Measurements from ENCODE around the gene SLC9A5.

The SLC9A5 gene

DNA sequence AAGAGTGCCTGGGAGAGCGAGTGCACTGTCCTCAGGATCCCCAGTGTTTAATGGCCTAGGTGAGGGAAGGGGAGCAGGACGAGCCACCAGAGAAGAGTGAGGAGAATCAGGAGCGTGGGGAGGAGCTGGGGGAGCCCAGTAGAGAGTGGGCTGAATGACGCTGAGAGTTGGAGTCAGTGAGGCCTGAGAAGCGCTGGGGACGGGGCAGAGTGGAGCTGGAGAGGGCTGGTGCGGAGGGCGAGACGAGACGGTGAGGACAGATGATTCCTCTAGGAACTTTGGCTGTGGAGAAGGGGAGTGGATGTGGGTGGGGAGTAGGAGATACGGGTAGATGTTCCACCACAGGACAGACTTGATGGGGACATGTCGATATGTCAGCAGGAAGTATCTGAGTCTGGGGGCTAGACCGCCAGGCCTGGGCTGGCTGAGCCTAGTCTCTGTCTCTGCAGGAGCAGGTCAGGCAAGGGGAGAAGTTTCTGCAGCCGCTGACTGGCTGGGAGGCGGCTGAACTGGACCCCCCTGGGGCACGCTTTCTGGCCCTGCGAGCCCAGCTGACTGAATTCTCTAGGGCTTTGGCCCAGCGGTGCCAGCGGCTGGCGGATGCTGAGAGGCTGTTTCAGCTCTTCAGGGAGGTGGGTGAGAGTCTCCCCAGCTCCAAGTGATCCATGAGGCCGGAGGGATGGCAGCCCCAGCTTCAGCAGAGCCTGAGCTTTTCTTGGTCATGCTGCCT lies 35.2 kb downstream of the SLC9A5 start:
- Histone ChIP-seq H3K4me1 (ENCODE audit: insufficient read depth, insufficient read length) (peaks cover 18% of the 10 kb centered on the region), H3K36me3 (ENCODE audit: insufficient read depth, insufficient read length, low read length) (peaks cover 27% of the 10 kb centered on the region), H3K9ac (ENCODE audit: insufficient read length, low read depth) (no peak overlapping the region), H3K27me3 (ENCODE audit: insufficient read depth, insufficient read length) (peaks cover 8% of the 10 kb centered on the region), H3K9me3 (ENCODE audit: insufficient read depth, low read length) (no peaks in the 10 kb centered on the region), H3K4me3 (ENCODE audit: insufficient read length, low read depth) (no peak overlapping the region)
- TF ChIP-seq ZNF274 (IDR thresholded peaks at IDR 0.05; ENCODE audit: low read depth, low read length) (no peak), YY1 (IDR thresholded peaks at IDR 0.05; ENCODE audit: insufficient read depth, insufficient read length) (no peak), SUZ12 (IDR thresholded peaks at IDR 0.05; ENCODE audit: extremely low read depth, insufficient read depth, insufficient read length) (no peak)
- no peak for DNase-seq (ENCODE audit: low read depth, low spot score)

DNA sequence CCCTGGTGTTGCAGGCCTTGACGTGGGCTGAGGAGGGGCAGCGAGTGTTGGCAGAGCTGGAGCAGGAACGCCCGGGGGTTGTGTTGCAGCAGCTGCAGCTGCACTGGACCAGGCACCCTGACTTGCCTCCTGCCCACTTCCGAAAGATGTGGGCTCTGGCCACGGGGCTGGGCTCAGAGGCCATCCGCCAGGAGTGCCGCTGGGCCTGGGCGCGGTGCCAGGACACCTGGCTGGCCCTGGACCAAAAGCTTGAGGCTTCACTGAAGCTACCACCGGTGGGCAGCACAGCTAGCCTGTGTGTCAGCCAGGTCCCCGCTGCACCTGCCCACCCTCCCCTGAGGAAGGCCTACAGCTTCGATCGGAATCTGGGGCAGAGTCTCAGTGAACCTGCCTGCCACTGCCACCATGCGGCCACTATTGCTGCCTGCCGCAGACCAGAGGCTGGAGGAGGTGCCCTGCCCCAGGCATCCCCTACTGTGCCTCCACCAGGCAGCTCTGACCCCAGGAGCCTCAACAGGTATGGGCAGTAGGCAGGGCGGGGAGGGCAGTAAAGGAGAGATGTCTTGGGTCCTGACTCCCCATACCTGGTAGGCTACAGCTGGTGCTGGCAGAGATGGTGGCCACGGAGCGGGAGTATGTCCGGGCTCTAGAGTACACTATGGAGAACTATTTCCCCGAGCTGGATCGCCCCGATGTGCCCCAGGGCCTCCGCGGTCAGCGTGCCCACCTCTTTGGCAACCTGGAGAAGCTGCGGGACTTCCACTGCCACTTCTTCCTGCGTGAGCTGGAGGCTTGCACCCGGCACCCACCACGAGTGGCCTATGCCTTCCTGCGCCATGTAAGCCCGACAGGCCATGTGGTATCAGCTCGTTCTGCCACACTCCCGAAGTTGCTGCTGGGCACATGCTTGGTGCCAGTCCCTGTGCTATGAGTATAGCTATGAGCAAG lies 36.2 kb downstream of the SLC9A5 start:
- Histone ChIP-seq H3K9me3 (ENCODE audit: insufficient read depth, low read length) (no peaks in the 10 kb centered on the region), H3K4me1 (ENCODE audit: insufficient read depth, insufficient read length) (peaks cover 16% of the 10 kb centered on the region), H3K36me3 (ENCODE audit: insufficient read depth, insufficient read length, low read length) (peaks cover 27% of the 10 kb centered on the region), H3K9ac (ENCODE audit: insufficient read length, low read depth) (no peak overlapping the region), H3K4me3 (ENCODE audit: insufficient read length, low read depth) (no peak overlapping the region), H3K27me3 (ENCODE audit: insufficient read depth, insufficient read length) (peaks cover 2% of the 10 kb centered on the region)
- no peak for TF ChIP-seq ZNF274 (IDR thresholded peaks at IDR 0.05; ENCODE audit: low read depth, low read length)
- no peak for TF ChIP-seq SUZ12 (IDR thresholded peaks at IDR 0.05; ENCODE audit: extremely low read depth, insufficient read depth, insufficient read length)
- TF ChIP-seq YY1 (IDR thresholded peaks at IDR 0.05; ENCODE audit: insufficient read depth, insufficient read length), result no peak
- DNase-seq (ENCODE audit: low read depth, low spot score), result peak; percentile 54

DNA sequence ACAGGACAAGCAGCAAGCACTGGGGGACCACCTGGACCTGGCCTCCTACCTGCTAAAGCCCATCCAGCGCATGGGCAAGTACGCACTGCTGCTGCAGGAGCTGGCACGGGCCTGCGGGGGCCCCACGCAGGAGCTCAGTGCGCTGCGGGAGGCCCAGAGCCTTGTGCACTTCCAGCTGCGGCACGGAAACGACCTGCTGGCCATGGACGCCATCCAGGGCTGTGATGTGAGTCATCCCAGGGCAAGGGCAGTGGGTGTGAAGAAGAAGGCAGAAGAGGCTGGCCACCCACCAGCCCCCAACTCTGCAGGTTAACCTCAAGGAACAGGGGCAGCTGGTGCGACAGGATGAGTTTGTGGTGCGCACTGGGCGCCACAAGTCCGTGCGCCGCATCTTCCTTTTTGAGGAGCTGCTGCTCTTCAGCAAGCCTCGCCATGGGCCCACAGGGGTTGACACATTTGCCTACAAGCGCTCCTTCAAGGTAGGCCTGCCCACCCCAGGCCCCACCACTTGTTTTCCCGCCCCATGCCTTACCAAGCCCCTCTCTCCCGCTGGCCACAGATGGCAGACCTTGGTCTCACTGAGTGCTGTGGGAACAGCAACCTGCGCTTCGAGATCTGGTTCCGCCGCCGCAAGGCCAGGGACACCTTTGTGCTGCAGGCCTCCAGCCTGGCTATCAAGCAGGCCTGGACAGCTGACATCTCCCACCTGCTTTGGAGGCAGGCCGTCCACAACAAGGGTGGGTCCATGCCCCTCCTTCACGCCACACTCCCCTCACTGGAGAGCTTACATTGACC lies 37.9 kb downstream of the SLC9A5 start:
- H3K9ac ChIP-seq (ENCODE audit: insufficient read length, low read depth), result no peak overlapping the region
- H3K4me1 ChIP-seq (ENCODE audit: insufficient read depth, insufficient read length), result peaks cover 16% of the 10 kb centered on the region
- H3K9me3 ChIP-seq (ENCODE audit: insufficient read depth, low read length), result no peaks in the 10 kb centered on the region
- TF ChIP-seq ZNF274 (IDR thresholded peaks at IDR 0.05; ENCODE audit: low read depth, low read length), result no peak
- TF ChIP-seq YY1 (IDR thresholded peaks at IDR 0.05; ENCODE audit: insufficient read depth, insufficient read length), result no peak
- no peak for TF ChIP-seq SUZ12 (IDR thresholded peaks at IDR 0.05; ENCODE audit: extremely low read depth, insufficient read depth, insufficient read length)
- DNase-seq (ENCODE audit: low read depth, low spot score), result no peak
- peaks cover 26% of the 10 kb centered on the region for H3K36me3 ChIP-seq (ENCODE audit: insufficient read depth, insufficient read length, low read length)
- no peaks in the 10 kb centered on the region for H3K27me3 ChIP-seq (ENCODE audit: insufficient read depth, insufficient read length)
- H3K4me3 ChIP-seq (ENCODE audit: insufficient read length, low read depth), result no peak overlapping the region

DNA sequence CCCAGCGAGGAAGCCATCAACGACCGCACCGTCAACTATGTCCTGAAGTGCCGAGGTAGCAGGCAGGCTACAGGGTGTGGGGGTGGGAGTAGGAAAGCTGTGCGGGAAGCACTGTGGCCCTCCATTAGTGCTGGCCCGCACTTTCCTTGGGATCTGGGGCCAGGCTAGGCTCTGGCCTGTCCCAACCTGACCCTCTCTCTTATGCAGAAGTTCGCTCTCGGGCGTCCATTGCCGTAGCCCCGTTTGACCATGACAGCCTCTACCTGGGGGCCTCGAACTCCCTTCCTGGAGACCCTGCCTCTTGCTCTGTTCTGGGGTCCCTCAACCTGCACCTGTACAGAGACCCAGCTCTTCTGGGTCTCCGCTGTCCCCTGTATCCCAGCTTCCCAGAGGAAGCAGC lies 39.2 kb downstream of the SLC9A5 start:
- peaks cover 15% of the 10 kb centered on the region for H3K36me3 ChIP-seq (ENCODE audit: insufficient read depth, insufficient read length, low read length)
- DNase-seq (ENCODE audit: low read depth, low spot score), result no peak
- TF ChIP-seq YY1 (IDR thresholded peaks at IDR 0.05; ENCODE audit: insufficient read depth, insufficient read length) (no peak), ZNF274 (IDR thresholded peaks at IDR 0.05; ENCODE audit: low read depth, low read length) (no peak), SUZ12 (IDR thresholded peaks at IDR 0.05; ENCODE audit: extremely low read depth, insufficient read depth, insufficient read length) (no peak)

DNA sequence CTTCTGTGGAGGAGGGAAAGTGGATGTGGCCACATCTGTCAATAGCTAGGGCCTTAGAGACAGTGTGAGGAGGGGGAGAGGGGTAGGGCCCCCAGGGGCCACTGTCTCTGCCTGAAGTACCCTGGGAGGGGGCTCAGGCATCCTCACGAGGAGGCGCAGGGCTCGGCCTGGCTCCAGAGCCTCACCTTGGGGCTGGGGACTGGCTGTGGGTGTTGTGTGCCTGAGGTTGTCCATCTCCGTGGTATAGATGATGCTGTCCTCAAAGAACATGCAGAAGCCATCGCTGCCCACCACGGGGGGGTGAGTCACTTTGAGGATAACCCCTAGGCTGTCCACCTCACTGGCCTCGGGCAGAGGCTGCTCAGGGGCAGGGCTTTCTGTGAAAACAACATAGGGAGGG lies 42.7 kb downstream of the SLC9A5 start:
- H3K4me1 ChIP-seq (ENCODE audit: insufficient read depth, insufficient read length), result peaks cover 2% of the 10 kb centered on the region
- H3K36me3 ChIP-seq (ENCODE audit: insufficient read depth, insufficient read length, low read length), result peaks cover 8% of the 10 kb centered on the region
- no peak overlapping the region for H3K4me3 ChIP-seq (ENCODE audit: insufficient read length, low read depth)
- no peaks in the 10 kb centered on the region for H3K9me3 ChIP-seq (ENCODE audit: insufficient read depth, low read length)
- no peak for DNase-seq (ENCODE audit: low read depth, low spot score)
- TF ChIP-seq ZNF274 (IDR thresholded peaks at IDR 0.05; ENCODE audit: low read depth, low read length), result no peak
- H3K27me3 ChIP-seq (ENCODE audit: insufficient read depth, insufficient read length), result no peaks in the 10 kb centered on the region
- H3K9ac ChIP-seq (ENCODE audit: insufficient read length, low read depth), result no peak overlapping the region

More for the DNA sequence above, 39.2 kb downstream of the SLC9A5 start:
- Histone ChIP-seq H3K9ac (ENCODE audit: insufficient read length, low read depth) (no peak overlapping the region), H3K4me1 (ENCODE audit: insufficient read depth, insufficient read length) (peaks cover 15% of the 10 kb centered on the region), H3K9me3 (ENCODE audit: insufficient read depth, low read length) (no peaks in the 10 kb centered on the region), H3K27me3 (ENCODE audit: insufficient read depth, insufficient read length) (no peaks in the 10 kb centered on the region), H3K4me3 (ENCODE audit: insufficient read length, low read depth) (no peak overlapping the region)

GRCh38 chr16:67294171-67294757 lies 45.5 kb downstream of the SLC9A5 start:
- Histone ChIP-seq H3K9me3 (ENCODE audit: insufficient read depth, low read length) (no peaks in the 10 kb centered on the region), H3K36me3 (ENCODE audit: insufficient read depth, insufficient read length, low read length) (no peaks in the 10 kb centered on the region), H3K4me3 (ENCODE audit: insufficient read length, low read depth) (no peak overlapping the region), H3K4me1 (ENCODE audit: insufficient read depth, insufficient read length) (peaks cover 2% of the 10 kb centered on the region), H3K9ac (ENCODE audit: insufficient read length, low read depth) (no peak overlapping the region), H3K27me3 (ENCODE audit: insufficient read depth, insufficient read length) (no peaks in the 10 kb centered on the region)
- DNase-seq (ENCODE audit: low read depth, low spot score), result no peak
- TF ChIP-seq YY1 (IDR thresholded peaks at IDR 0.05; ENCODE audit: insufficient read depth, insufficient read length) (no peak), SUZ12 (IDR thresholded peaks at IDR 0.05; ENCODE audit: extremely low read depth, insufficient read depth, insufficient read length) (no peak), ZNF274 (IDR thresholded peaks at IDR 0.05; ENCODE audit: low read depth, low read length) (no peak)
